DMS53 treated with DMSO at 0.1 percent for 48 hours (cell line): Measurements from ENCODE around the gene RANGAP1.
"Not testable (repeated sequence)": the region's sequence is repeated elsewhere in the genome, so short reads cannot be mapped to it uniquely, and the experiment has no call there.

ENCODE experiments used
- DNase-seq: peaks from one replicate; lab custom pipeline; 2025; ENCODE audit not compliant: unreplicated experiment; lab: John Stamatoyannopoulos, UW

RANGAP1 gene

DNA sequence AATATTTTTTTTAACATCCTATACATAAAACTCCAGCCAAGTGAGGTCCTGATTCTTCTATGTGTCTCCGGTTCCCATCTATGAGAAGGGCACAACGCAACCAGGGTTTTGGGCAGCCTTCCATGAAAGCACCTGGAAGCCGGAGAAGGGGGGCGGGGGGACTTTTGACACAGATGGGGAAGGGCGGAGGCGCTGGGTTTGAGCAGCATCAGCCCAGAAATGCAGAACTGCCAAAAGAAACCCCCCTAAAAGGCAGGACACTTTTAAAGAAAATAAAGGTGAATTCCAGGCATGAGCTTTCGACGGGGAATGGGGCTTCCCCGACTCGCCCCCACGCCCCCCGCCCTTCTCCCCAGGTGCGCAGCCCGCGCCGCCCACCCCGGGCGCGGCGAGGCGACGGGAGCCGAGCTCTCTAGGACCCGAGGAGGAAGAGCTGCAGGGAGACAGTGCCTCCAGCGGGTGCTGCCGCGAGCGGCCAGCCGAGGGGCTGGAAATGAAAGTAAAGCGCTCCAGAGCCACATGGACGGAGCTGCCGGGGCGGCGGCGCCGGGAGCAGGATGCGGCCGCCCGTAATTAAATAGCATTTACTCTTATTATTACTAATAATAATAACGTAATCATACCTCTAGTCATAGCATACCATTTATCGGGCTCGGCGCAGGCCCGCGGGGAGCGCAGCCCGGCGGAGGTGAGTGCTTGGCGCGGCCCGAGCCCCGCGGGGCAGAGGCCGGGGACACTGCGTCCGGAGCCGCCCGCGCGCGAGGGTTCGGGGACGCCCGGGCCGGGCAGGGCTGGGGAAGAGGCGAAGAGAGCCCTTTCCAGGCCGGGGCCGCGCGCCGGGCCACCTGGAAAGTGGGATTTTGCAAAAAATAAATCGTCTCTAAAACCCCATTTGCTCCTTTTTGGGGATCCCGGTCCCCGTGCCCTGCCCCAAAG, 15.4 kb upstream of the RANGAP1 start, which contains the start of gene ZC3H7B:
ZC3H7B (plus strand) TSS at position 441 of the 936 bp plus-strand sequence. CDS start 19,136 bp downstream, outside the sequence.
- peak; percentile 40 for DNase-seq

DNA sequence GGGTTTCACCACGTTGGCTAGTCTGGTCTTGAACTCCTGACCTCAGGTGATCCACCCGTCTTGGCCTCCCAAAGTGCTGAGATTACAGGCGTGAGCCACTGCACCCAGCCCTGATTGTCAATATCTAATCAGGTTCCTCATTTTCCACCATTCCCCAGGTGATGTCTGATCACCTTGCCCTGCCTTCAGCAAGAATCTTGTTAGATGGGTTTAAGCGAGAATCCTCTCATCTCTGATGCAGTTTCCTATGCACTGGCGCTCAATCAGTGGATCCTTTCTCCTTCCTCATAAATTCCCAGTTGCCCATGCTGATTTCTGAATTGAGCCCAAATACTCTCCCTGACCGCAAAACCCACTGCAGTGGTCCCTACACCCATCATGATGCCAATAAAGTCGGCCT, 14.7 kb upstream of the RANGAP1 start:
- DNase-seq: peak; percentile 3

DNA sequence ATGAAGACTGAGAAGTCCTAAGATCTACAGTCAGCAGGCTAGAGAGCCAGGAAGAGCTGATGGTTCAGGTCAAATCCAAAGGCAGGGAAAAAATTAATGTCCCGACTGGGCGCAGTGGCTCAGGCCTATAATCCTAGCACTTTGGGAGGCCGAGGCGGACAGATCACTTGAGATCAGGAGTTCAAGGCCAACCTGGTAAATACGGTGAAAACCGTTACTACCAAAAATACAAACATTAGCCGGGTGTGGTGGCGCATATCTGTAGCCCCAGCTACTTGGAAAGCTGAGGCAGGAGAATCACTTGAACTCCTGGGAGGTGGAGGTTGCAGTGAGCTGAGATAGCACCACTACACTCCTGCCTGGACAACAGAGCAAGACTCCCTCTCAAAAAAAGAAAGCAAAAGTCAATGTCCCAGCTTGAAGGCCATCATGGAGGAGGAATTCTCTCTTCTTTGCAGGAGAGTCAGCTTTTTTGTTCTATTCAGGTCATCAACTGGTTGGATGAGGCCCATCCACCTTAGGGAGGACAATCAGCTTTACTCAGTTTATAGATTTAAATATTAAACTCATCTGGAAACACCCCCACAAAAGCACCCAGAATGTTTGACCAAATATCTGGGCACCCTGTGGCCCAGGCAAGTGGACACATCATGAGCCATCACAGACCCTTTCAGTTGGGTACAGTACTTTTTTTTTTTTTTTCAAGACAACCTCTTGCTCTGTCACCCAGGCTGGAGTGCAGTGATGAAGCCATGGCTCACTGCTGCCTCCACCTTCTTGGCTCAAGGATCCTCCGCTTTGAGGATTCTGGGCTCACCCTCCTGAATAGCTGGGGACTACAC, 11.1 kb upstream of the RANGAP1 start:
- no peak for DNase-seq

DNA sequence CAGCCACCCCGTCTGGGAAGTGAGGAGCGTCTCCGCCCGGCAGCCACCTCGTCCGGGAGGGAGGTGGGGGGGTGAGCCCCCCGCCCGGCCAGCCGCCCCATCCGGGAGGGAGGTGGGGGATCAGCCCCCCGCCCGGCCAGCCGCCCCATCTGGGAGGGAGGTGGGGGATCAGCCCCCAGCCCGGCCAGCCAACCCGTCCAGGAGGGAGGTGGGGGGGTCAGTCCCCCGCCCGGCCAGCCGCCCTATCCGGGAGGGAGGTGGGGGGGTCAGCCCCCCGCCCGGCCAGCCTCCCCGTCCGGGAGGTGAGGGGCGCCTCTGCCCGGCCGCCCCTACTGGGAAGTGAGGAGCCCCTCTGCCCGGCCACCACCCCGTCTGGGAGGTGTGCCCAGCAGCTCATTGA, 8.8 kb upstream of the RANGAP1 start:
- not testable (repeated sequence) for DNase-seq

DNA sequence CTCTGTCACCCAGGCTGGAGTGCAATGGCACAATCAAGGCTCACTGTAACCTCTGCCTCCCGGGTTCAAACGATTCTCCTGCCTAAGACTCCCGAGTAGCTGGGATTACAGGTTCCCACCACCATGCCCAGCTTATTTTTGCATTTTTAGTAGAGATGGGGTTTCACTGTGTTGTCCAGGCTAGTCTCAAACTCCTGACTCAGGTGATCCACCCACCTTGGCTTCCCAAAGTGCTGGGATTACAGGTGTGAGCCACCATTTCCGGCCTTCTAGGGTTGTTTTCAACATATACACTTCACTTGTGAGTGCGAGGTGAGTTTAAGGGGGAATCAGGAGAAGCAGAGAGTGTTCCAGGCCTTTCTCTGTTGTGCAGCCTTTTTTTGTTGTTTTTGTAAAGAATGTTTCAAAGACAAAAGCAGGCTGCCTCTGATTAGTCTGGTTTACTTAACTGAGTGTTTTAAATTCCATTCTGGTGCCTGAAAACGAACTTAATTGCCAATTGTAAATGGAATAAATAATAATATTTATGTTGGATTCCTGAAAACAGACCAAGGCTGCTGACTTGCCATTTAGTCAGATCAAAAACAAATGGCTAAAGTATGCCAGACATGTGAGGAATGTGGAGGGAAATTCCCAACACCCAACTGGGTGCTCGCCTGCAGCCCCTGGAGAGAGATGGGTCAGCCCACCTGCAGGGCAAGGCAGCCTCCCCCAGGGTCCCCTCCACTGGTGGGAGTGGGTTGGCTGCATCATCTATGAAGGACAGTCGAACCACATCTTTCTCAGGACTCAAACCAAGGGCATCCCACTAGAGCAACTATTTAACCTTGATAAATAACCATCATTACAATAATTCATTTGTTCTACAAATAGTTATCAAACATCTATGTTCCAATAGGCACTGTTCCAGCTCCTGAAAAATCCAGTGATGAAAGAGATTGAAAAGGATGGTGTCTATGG, 4.6 kb upstream of the RANGAP1 start:
- DNase-seq: no peak

DNA sequence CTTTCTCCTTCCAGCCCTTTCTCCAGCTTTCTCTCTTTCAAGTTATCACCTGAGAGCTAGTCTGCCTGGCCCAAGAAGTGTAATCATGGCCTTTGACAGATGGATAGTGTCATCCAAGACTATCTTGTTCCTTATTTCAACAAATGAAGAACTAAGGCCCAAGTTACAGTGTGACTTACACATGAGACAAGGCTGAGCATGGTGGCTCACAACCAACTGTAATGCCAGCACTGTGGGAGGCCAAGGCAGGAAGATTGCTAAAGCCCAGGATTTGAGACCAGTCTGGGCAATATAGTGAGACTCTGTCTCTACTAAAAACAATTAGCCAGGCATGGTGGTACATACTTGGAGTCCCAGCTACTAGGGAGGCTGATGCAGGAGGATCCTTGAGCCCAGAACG, 3.7 kb upstream of the RANGAP1 start:
- DNase-seq: no peak

DNA sequence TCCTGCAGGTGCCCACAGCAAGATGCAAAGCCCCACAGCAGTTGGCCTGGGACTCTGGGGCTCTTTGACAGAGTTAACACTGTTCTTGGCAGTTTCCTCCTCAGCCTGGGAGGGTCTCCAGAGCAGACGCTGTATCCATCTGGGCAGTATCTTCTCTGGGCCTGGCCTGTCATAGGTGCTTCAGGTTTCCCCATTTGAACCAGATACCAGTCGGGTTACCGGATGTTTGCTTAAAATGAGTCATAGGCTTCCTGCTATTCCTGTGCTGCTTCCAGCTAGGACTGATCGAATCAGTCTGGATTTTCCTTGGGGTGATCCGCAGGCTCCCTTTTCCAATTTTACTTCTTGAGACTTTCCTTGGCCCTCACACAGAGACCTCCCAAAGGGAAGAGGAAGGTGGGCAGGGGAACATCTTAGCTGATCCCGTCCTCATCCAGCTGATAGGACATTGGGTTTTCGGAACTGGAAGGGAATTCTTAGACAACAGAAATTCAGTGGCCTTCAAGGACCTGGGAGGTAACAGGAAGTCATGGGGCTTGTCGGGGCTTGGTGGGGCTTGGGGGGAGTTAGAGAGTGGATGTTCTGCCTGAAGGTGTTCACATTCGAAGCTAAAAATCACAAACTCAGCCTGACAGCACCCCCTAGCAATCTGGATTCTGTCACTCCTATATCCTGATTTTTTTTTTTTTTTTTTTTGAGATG, 2.4 kb upstream of the RANGAP1 start:
- peak; percentile 90 for DNase-seq

DNA sequence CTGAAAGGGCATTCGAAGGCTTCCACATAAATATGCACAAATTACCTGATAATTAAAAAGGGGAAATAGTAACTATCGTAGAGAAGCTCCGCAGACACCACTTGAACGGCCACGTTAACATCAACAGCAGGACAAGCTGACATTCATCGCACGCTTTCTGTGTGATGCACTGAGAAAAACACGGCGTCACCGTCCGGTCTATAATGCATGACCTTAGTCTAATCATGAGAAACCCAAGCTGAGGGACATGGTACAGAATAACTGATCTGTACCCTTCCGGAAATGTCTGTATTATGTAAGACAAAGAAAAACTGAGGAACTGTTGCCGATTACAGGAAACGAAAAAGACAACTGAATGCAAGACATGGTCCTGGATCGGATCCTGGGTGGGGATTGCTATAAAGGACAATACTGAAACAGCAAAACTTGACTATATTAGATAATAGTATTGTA, 678 bp upstream of the RANGAP1 start:
- DNase-seq: peak; percentile 62

DNA sequence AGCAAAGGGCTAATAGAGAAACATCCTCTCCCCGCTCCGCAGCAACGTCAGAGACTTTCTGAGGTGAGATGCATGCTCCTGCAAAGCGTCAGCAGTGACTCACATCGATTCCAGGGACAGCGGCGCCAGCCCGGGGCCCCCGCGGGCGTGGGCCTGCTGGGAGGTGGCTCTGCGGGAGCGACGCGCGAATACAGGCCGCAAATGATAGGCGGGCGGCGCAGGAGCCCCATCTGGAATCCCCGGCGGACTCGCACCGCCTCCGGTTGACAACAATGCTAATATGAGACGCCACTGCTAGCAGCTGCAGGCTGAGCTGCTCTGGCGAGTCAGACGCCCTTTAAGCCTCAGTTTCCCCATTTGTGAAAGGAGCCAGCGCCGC, 557 bp downstream of the RANGAP1 start:
- DNase-seq: peak; percentile 25

DNA sequence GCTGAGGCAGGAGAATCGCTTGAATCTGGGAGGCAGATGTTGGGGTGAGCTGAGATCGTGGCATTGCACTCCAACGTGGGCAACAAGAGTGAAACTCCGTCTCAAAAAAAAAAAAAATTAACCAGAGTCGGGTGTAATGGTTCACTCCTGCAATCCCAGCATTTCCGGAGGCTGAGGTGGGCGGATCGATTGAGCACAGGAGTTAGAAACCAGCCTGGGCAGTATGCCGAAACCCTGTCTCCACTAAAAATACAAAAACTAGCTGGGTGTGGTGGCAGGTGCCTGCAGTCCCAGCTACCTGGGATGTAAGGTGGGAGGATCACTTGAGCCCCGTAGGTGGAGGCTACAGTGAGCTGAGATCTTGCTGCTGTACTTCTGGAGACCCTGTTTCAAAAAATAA, 1.5 kb downstream of the RANGAP1 start:
- no peak for DNase-seq

DNA sequence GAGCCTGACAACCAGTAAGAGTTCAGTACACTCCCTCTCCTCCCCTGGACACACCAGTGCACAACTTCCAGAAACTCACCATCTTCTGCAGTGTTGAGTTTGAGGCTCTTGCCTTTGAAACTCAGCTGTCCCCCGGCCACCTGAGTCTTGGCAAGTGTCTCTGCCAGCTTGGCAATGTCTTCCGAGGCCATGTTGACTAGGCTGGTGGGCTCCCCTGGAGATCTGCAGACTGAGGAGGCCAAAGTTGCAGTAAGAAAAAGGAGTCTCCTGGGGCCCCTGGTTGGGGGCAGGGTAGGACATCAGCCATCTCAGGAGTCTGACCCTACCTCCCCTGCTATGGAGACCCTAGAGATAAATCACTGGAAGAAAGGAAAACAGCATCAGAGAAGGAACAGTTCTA, 5.1 kb downstream of the RANGAP1 start:
- DNase-seq: no peak

DNA sequence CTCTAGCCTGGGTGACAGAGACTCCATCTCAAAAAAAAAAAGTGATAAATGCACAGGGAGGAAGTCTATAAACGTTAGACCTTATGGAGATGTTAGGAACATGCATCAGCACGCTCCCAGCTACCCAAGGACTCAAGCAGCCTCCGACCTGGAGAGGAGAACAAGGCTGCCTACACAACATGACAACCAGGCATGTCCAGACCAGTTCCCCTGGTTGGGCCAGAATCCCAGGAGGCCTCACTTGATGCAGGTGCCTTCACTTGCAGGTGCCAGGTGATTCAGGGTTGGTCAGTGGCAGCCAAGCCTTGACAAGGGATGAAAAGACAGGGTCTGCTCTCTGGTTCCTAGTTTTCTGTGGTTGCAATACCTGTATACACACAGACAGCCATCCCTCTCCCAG, 5.9 kb downstream of the RANGAP1 start:
- DNase-seq: no peak

DNA sequence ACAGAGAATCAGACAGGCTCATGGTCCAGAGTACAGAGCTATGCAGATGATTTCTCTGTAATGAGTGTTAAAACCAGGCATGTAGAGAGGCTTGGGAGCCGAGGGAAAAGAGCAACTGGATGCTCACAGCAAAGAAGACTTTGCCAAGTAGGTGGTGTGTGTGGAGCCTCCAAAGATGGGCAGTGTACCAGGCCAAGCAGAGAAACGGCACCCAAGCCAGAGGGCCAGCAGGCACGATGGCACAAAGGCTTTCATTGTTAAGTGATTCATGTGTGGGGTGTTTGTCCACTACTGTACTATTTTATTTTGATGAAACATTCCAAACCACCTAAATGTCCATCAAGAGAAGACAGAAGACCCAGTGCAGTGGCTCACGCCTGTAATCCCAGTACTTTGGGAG, 11.1 kb downstream of the RANGAP1 start:
- DNase-seq: no peak

DNA sequence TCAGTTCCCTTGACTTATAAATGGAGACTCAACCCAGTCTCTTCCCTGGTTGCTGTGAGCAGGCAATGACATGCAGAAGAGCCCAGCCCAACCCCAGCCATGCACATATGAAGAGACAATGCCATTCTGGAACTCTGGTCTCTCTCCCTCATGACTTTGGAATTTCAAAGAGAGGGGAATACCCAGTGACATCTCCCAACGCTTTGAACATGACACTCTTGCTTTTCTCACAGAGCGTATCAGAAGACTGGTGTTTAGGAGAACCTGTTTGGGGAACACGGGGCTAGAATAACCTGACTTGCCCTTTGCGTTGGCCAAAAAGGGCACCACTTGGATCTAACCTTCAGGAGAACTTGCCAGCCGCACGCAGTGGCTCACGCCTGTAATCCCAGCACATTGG, 12.9 kb downstream of the RANGAP1 start:
- no peak for DNase-seq

DNA sequence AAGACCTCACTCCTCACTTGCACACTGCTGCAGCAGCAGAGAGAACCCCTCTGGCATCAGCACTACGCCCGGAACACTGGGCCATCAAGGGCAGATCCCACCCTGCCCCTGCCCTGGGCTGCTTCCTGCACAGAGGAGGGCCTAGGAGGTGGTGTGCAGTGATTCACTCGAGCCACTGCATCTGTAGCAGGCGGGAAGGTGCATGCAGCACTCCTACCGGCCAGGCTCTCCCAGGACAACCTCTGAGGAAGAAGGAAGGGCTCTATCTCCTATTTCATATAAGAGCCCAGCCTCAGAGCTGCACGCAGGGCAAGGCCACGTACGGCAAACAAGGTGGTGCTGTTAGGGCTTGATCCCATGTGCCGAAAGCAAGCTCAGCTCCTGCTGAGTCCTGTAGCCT, 14.2 kb downstream of the RANGAP1 start:
- no peak for DNase-seq

DNA sequence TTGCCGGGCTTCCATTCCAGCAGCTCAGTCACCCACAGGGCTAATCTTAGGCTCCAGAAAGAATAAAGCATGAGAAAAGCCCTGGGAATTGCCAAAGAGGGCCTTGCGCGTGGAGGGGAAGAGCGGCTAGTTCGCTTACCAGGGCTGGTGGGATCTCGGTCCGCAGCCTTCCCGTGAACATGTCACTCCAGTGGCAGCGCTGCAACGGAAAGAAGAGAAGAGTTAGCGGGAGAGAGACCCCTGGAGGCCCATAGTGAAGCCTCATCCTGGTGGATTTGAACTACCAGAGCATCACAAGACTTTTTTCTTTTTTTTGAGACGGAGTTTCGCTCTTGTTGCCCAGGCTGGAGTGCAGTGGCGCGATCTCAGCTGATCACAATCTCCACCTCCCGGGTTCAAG, 18.0 kb downstream of the RANGAP1 start:
- no peak for DNase-seq

DNA sequence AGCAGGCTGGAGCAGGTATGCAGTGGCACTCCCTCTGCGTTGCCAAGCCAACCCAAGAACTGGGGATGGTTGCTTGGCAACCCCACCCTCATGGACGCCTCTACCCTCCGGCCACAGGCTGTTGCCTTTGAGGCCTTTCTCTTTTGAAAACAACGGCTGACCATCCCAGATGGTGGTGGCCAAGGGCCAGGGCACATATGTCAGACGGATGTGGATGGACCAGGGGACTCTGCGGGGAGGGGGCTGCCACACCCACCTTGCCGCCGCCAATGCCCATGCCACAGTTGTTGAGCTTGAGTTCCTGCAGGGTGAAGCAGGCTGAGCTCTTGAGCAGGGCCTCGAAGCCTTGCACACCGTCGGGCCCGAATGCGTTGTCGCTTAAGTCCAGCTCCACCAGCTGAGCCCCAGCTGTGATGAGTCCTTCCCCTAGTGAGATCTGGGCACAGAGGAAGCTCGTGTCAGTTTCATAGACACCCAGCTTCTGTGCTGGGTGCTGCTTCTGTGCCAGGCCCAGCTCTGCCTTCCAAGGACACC, 21.5 kb downstream of the RANGAP1 start:
- no peak for DNase-seq

DNA sequence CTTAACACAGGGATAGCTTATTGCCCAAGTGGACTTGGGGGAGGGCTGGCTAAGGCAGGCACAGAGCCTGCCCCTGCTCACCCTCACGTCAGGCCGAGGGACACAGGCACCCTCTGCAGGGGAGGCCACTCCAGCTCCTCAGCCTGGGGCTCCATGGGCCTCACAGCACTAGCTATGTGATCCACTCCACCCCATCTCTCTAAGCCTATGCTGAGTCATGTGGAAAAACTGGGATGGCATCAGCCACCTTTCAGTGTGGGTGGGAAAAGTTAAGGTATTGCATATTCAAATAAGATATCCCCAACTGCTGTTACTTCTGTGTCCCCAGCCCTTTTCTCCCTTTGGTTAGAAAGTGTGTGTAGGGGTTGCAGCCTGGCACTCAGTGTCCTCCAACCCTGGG, 22.3 kb downstream of the RANGAP1 start:
- DNase-seq: no peak

DNA sequence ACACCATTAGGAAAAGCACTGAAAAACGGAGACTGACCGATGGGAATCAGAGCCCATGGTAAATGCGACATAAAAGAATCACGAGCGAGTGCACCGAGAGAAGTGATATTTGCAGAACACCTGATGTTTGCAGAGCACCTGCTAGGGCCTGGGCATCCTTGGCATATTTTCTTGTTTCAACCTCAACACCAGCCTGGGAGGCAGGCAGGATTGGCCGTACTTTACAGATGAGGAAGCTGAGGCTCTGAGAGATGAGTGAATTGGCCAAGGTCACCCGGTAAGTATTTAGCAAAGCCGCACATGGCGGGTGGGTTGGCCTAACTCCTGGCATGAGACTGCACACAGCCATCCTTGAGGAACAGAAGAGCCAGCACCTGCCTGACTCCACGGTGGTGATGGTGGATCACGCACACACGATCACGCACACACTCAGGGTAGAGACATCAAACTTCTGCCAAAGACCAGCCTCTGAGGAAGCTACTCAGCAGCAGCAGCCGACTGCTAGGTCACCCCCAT, 23.7 kb downstream of the RANGAP1 start:
- DNase-seq: no peak
